Measurements from ENCODE around the gene RPN2. TPM values are rescaled to one million over a fixed set of nuclear protein-coding genes. Genes with fewer than 3 reads are reported as not detected.

The RPN2 gene
- total and polyA plus RNA-seq, 4 donors = 88.9 to 286 (median 189) TPM

DNA sequence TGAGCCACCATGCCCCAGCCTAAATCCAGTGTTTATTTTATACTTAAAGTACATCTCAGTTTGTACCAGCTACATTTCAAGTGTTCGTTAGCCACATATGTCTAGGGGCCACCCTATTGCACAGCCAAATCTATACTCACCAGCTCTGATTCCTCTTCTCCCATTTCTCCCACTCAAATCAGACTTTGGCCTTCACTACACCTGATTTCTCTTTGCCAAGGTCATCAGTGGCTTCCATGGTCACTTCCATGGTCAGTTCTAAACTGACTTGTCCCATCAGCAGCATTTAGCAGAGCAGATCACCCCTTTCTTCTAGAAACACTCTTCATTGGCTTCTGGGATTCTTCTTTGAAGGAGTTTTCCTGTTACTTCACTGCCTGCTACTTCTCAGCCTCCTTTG lies 68.4 kb downstream of the RPN2 start:
- ATAC-seq (ENCODE audit: insufficient read depth, low FRiP score) (no peak), DNase-seq (no peak)
- TF ChIP-seq, protein P1, sequence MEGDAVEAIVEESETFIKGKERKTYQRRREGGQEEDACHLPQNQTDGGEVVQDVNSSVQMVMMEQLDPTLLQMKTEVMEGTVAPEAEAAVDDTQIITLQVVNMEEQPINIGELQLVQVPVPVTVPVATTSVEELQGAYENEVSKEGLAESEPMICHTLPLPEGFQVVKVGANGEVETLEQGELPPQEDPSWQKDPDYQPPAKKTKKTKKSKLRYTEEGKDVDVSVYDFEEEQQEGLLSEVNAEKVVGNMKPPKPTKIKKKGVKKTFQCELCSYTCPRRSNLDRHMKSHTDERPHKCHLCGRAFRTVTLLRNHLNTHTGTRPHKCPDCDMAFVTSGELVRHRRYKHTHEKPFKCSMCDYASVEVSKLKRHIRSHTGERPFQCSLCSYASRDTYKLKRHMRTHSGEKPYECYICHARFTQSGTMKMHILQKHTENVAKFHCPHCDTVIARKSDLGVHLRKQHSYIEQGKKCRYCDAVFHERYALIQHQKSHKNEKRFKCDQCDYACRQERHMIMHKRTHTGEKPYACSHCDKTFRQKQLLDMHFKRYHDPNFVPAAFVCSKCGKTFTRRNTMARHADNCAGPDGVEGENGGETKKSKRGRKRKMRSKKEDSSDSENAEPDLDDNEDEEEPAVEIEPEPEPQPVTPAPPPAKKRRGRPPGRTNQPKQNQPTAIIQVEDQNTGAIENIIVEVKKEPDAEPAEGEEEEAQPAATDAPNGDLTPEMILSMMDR (IDR thresholded peaks at IDR 0.05; ENCODE audit: control extremely low read depth, extremely low read depth) = no peak
- H3K27me3 ChIP-seq (ENCODE audit: control insufficient read depth in 3 of 3, insufficient read depth in 3 of 3, low read length in 2 of 3) = no peaks in the 10 kb centered on the region
- no peak overlapping the region for H3K4me3 ChIP-seq
- peaks cover 1 to 6% (median 1%) of the 10 kb centered on the region in 4 donors for H3K36me3 ChIP-seq (ENCODE audit: control insufficient read depth in 4 of 4, insufficient read depth in 4 of 4, low read length in 4 of 4)
- H3K4me1 ChIP-seq (ENCODE audit: control insufficient read depth in 5 of 5, insufficient read depth in 5 of 5, low read length in 5 of 5) = no peaks in the 10 kb centered on the region
- H3K9me3 ChIP-seq (ENCODE audit: control insufficient read depth in 4 of 4, insufficient read depth in 3 of 4, low read length in 3 of 4) = no peaks in the 10 kb centered on the region
- no peak overlapping the region for H3K9ac ChIP-seq (ENCODE audit: insufficient read depth in 1 of 2, low read length in 2 of 2)
- 80 to 86% methylated on average over 1 of the region's 1 CpG for WGBS, 2 donors
- H3K27ac ChIP-seq (ENCODE audit: low read depth in 1 of 2, low read length in 1 of 2) = no peak overlapping the region

DNA sequence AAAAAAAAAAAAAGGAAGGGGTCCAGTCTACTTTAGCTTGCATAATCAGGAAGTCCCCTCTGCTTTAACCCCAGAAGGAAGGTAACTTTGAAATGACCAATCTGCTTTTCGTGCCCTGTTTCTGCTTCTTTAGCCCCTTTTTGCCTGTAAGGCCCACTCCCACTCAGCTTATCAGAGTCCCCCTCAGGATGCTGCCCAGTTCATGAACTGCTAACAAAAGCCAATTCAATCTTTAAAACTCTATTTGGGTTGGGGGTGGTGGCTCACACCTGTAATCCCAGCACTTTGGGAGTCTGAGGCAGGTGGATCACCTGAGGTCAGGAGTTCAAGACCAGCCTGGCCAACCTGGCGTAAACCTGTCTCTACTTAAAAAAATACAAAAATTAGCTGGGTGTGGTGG lies 70.2 kb downstream of the RPN2 start:
- Histone ChIP-seq H3K4me3 (no peak overlapping the region), H3K36me3 (ENCODE audit: control insufficient read depth in 4 of 4, insufficient read depth in 4 of 4, low read length in 4 of 4) (peaks cover 0 to 2% (median 0%) of the 10 kb centered on the region in 4 donors), H3K27ac (ENCODE audit: low read depth in 1 of 2, low read length in 1 of 2) (no peak overlapping the region), H3K9ac (ENCODE audit: insufficient read depth in 1 of 2, low read length in 2 of 2) (no peak overlapping the region), H3K27me3 (ENCODE audit: control insufficient read depth in 3 of 3, insufficient read depth in 3 of 3, low read length in 2 of 3) (no peaks in the 10 kb centered on the region), H3K9me3 (ENCODE audit: control insufficient read depth in 4 of 4, insufficient read depth in 3 of 4, low read length in 3 of 4) (no peaks in the 10 kb centered on the region), H3K4me1 (ENCODE audit: control insufficient read depth in 5 of 5, insufficient read depth in 5 of 5, low read length in 5 of 5) (no peaks in the 10 kb centered on the region)
- WGBS, 2 donors = 69 to 88% methylated on average over 2 of the region's 2 CpGs
- DNase-seq (no peak), ATAC-seq (ENCODE audit: insufficient read depth, low FRiP score) (no peak)
- TF ChIP-seq, protein P1 (IDR thresholded peaks at IDR 0.05; ENCODE audit: control extremely low read depth, extremely low read depth) = no peak

DNA sequence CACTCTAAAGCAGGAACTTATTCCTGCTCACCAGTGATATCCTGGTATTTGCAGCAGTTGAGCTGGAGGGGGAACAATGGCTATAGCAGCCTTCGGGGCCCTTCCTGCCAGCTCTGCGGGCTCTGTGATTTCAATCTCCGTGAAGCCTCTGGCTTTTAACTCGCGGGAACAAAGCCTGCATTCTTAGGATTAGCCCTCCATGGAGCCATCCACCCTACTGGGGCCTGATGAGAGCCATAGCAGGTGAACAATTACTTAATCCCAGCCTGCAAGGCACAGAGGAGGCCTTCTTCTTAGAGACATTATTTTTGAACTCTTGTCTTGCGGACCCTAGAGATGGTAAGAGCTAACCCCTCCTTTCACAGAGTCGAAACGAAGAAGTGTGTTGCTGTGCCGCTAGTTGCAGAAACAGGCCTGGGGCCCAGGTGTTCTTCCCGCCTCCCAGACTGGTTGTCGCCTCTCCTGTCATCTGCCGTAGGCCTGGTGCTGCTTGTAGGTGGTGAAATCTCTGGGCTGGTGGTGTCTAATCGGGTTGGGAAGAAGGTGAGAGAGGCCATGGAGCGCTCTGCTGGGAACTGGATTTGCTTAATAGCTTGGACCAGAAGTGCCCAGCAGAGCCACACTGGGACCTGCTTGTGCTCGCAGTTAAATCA lies 72.8 kb downstream of the RPN2 start:
- Histone ChIP-seq H3K36me3 (ENCODE audit: control insufficient read depth in 4 of 4, insufficient read depth in 4 of 4, low read length in 4 of 4) (no peaks in the 10 kb centered on the region), H3K4me1 (ENCODE audit: control insufficient read depth in 5 of 5, insufficient read depth in 5 of 5, low read length in 5 of 5) (no peaks in the 10 kb centered on the region), H3K27me3 (ENCODE audit: control insufficient read depth in 3 of 3, insufficient read depth in 3 of 3, low read length in 2 of 3) (no peaks in the 10 kb centered on the region), H3K27ac (ENCODE audit: low read depth in 1 of 2, low read length in 1 of 2) (no peak overlapping the region), H3K4me3 (no peak overlapping the region), H3K9me3 (ENCODE audit: control insufficient read depth in 4 of 4, insufficient read depth in 3 of 4, low read length in 3 of 4) (no peaks in the 10 kb centered on the region), H3K9ac (ENCODE audit: insufficient read depth in 1 of 2, low read length in 2 of 2) (peak overlapping the region in 1 of 2 donors; percentile 31)
- TF ChIP-seq, protein P1 (IDR thresholded peaks at IDR 0.05; ENCODE audit: control extremely low read depth, extremely low read depth) = no peak
- peak in 1 of 3 donors; percentile 23 for DNase-seq
- WGBS, 2 donors = 66 to 70% methylated on average over 15 of the region's 15 CpGs
- no peak for ATAC-seq (ENCODE audit: insufficient read depth, low FRiP score)

DNA sequence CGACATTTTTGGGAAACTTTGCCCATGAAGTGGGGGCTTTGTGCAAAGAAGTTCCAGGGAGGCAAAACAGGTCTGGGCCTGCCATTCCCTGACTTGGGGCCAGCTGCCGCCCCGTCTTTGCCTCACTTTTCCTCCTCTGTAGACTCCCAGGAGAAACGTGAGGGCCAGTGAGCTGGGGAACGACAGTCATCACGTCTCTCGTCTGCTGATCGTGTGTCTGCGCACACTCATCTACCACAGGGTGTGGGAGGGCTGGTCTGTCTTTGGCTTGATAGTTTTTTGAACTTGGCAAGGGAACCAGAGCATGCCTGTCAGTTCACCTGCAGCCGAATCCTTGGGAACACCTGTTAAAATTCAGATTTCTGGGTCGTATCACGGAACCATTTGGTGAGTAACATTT lies 74.0 kb downstream of the RPN2 start:
- DNase-seq (no peak), ATAC-seq (ENCODE audit: insufficient read depth, low FRiP score) (no peak)
- H3K27ac ChIP-seq (ENCODE audit: low read depth in 1 of 2, low read length in 1 of 2) = no peak overlapping the region
- no peaks in the 10 kb centered on the region for H3K36me3 ChIP-seq (ENCODE audit: control insufficient read depth in 4 of 4, insufficient read depth in 4 of 4, low read length in 4 of 4)
- TF ChIP-seq, protein P1 (IDR thresholded peaks at IDR 0.05; ENCODE audit: control extremely low read depth, extremely low read depth) = no peak
- 90 to 94% methylated on average over 12 of the region's 12 CpGs for WGBS, 2 donors
- H3K4me1 ChIP-seq (ENCODE audit: control insufficient read depth in 5 of 5, insufficient read depth in 5 of 5, low read length in 5 of 5) = no peaks in the 10 kb centered on the region
- H3K9ac ChIP-seq (ENCODE audit: insufficient read depth in 1 of 2, low read length in 2 of 2) = no peak overlapping the region
- no peak overlapping the region for H3K4me3 ChIP-seq
- no peaks in the 10 kb centered on the region for H3K9me3 ChIP-seq (ENCODE audit: control insufficient read depth in 4 of 4, insufficient read depth in 3 of 4, low read length in 3 of 4)
- H3K27me3 ChIP-seq (ENCODE audit: control insufficient read depth in 3 of 3, insufficient read depth in 3 of 3, low read length in 2 of 3) = no peaks in the 10 kb centered on the region
